Measurements from ENCODE around the gene RPSA.
"Not testable (repeated sequence)": the region's sequence is repeated elsewhere in the genome, so short reads cannot be mapped to it uniquely, and the experiment has no call there.

The RPSA gene

DNA sequence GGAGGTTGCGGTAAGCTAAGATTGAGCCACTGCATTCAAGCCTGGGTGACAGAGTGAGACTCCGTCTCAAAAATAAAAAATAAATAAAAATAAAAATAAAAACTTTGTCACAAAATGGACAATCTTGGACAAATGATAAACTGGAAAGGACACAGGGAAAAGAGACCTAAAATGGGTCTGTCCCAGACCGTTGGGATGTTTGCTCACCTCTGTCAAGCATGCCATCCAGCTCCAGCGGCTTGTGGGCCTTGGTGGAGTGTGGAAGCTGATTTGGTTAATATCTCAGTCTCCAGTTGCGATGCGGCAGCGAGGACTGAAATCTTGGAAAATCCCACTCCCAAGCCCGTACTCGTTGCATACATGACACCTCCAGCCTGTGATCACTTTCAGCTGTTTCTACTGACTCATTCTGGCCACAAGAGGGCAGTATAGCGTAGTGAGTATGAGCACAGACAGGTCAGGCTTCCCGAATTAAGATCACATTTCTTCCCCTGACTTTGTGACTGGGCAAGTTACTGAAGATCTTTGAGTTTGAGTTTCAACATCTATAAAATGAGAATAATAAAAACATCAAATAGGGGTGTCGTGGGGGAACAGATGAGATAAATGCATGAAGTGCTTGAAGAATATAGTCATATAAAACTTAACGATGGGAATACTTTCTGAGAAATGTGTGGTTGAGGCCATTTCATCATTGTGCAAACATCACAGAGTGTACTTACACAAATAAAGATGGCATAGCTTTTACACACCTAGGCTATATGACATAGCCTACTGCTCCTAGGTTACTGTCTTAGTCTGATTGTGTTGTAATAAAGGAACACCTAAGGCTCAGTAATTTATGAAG lies 41.3 kb downstream of the RPSA start:
- no peaks in the 10 kb centered on the region for H3K36me3 ChIP-seq (ENCODE audit: control insufficient read depth, low read depth, low read length)
- H3K27ac ChIP-seq (ENCODE audit: low read length), result no peak overlapping the region
- no peaks in the 10 kb centered on the region for H3K9me3 ChIP-seq (ENCODE audit: control insufficient read depth, low read depth, low read length)

DNA sequence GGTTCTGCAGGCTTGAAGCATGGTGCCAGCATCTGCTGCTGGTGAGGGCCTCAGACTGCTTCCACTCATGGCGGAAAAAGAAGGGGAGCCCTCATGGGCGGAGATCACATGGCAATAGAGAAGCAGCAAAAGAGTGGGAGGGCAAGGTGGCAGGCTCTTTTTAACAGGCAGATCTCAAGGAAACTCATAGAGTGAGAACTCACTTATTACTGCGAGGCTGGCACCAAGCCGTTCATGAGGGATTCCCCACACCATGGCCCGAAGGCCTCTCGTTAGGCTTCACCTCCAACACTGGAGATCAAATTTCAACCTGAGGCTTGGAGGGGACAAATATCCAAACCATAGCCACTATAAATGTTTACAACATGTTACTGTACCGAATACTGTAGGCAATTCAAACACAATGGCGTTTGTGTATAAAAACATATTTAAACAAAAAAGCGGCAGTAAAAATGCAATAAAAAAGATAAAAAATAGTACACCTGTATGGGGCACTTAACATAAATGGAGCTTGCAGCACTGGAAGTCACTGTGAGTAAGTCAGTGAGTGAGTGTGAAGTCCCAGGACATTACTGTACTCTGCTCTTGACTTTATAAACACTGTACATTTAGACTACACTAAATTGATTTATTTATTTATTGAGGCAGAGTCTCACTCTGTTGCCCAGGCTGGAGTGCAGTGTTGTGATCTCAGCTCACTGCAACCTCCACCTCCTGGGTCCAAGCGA lies 42.1 kb downstream of the RPSA start:
- Histone ChIP-seq H3K27me3 (ENCODE audit: control insufficient read depth, insufficient read depth, low read length) (no peaks in the 10 kb centered on the region), H3K36me3 (ENCODE audit: control insufficient read depth, low read depth, low read length) (no peaks in the 10 kb centered on the region), H3K9me3 (ENCODE audit: control insufficient read depth, low read depth, low read length) (no peaks in the 10 kb centered on the region), H3K27ac (ENCODE audit: low read length) (no peak overlapping the region), H3K4me1 (ENCODE audit: control insufficient read depth, low read depth, low read length) (no peaks in the 10 kb centered on the region), H3K4me3 (ENCODE audit: low read length) (no peak overlapping the region), H3K9ac (ENCODE audit: low read length) (no peak overlapping the region)

More for the DNA sequence above, 41.3 kb downstream of the RPSA start:
- no peaks in the 10 kb centered on the region for H3K27me3 ChIP-seq (ENCODE audit: control insufficient read depth, insufficient read depth, low read length)
- no peak overlapping the region for H3K9ac ChIP-seq (ENCODE audit: low read length)
- no peaks in the 10 kb centered on the region for H3K4me1 ChIP-seq (ENCODE audit: control insufficient read depth, low read depth, low read length)
- no peak overlapping the region for H3K4me3 ChIP-seq (ENCODE audit: low read length)

DNA sequence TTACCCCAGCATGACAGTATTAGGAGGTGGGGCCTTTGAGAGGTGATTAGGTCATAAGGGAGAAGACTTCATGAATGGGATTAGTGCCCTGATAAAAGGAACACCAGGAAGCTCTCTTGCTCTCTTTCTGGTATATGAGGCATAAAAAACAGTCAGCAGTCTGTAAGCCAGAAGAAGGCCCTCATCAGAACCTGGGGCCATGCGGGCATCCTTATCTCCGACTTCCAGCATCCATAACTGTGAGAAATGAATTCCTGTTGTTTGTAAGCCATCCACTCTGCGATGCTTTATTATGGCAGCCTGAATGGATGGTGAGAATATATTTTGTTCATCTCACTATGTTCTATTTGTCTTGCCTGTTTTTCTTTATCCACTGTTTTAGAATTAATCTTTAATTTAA lies 43.3 kb downstream of the RPSA start:
- no peaks in the 10 kb centered on the region for H3K9me3 ChIP-seq (ENCODE audit: control insufficient read depth, low read depth, low read length)
- H3K27me3 ChIP-seq (ENCODE audit: control insufficient read depth, insufficient read depth, low read length), result no peaks in the 10 kb centered on the region
- H3K9ac ChIP-seq (ENCODE audit: low read length), result no peak overlapping the region
- no peaks in the 10 kb centered on the region for H3K4me1 ChIP-seq (ENCODE audit: control insufficient read depth, low read depth, low read length)
- H3K36me3 ChIP-seq (ENCODE audit: control insufficient read depth, low read depth, low read length), result no peaks in the 10 kb centered on the region
- no peak overlapping the region for H3K27ac ChIP-seq (ENCODE audit: low read length)
- no peak overlapping the region for H3K4me3 ChIP-seq (ENCODE audit: low read length)

DNA sequence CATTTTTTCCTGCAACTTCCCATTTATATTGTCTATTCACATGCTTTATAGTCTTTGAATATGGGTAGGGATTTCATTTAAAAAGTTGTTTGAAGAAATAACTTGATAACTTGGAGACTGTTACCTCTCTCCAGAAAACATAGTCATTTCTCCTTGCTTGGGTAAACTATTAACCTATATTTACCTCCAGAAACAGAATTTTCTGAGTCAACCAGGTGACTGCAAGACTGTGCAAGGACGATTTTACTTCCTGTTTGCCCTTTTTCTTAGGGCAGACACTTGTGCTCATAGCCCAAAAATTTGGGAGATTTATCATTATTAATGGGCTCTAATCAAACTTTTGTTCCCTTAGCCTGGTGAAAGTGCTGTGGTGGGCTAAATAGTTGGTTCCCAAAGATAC lies 46.6 kb downstream of the RPSA start:
- H3K4me1 ChIP-seq (ENCODE audit: control insufficient read depth, low read depth, low read length), result no peaks in the 10 kb centered on the region
- no peak overlapping the region for H3K9ac ChIP-seq (ENCODE audit: low read length)
- H3K27ac ChIP-seq (ENCODE audit: low read length), result no peak overlapping the region
- no peaks in the 10 kb centered on the region for H3K27me3 ChIP-seq (ENCODE audit: control insufficient read depth, insufficient read depth, low read length)
- H3K9me3 ChIP-seq (ENCODE audit: control insufficient read depth, low read depth, low read length), result no peaks in the 10 kb centered on the region
- no peak overlapping the region for H3K4me3 ChIP-seq (ENCODE audit: low read length)
- H3K36me3 ChIP-seq (ENCODE audit: control insufficient read depth, low read depth, low read length), result no peaks in the 10 kb centered on the region

DNA sequence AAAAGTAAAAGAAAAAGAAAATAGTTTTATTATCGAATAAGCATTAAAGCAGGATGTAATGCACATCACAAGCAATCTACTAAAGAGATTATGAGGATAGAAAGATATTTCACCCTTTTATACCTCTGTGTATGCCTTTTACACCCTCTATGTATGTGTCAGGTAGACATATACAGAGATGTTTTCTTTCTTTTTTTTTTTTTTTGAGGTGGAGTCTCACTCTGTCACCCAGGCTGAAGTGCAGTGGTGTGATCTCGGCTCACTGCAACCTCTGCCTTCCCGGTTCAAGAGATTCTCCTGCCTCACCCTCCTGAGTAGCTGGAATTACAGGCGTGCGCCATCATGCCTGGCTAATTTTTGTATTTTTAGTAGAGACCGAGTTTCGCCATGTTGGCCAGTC lies 47.4 kb downstream of the RPSA start:
- H3K9me3 ChIP-seq (ENCODE audit: control insufficient read depth, low read depth, low read length); H3K27ac ChIP-seq (ENCODE audit: low read length); H3K4me3 ChIP-seq (ENCODE audit: low read length); H3K36me3 ChIP-seq (ENCODE audit: control insufficient read depth, low read depth, low read length); H3K4me1 ChIP-seq (ENCODE audit: control insufficient read depth, low read depth, low read length); H3K27me3 ChIP-seq (ENCODE audit: control insufficient read depth, insufficient read depth, low read length); H3K9ac ChIP-seq (ENCODE audit: low read length): not testable (repeated sequence)

DNA sequence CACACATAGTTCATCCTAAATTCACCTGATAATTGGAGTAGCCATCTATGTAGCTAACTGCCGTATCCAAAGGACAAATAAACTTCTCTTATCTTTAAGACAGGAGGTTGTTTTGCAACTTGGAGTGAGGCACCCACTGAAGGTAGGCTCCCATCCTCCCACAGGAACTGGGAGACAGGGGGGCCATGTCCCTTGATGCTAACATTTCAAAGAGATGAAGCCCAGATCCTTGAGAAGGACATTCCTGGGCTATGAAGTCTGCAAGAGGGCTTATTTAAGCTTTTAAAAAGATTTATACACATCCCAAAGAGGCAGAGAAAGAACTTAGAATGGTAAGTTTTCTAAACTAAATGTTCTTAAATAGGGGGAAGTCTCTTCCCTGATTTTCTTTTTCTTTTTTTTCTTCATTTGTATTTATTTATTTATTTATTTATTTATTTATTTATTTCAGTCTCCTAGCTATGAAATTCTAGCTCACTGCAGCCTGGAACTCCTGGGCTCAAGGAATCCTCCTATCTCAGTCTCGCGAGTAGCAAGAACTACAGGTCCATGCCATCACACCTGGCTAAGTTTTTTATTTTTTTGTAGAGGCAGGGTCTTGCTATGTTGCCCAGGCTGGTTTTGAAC lies 48.2 kb downstream of the RPSA start:
- H3K4me1 ChIP-seq (ENCODE audit: control insufficient read depth, low read depth, low read length), result no peaks in the 10 kb centered on the region
- H3K9ac ChIP-seq (ENCODE audit: low read length), result no peak overlapping the region
- H3K27ac ChIP-seq (ENCODE audit: low read length), result no peak overlapping the region
- H3K27me3 ChIP-seq (ENCODE audit: control insufficient read depth, insufficient read depth, low read length), result no peaks in the 10 kb centered on the region
- no peak overlapping the region for H3K4me3 ChIP-seq (ENCODE audit: low read length)
- H3K36me3 ChIP-seq (ENCODE audit: control insufficient read depth, low read depth, low read length), result no peaks in the 10 kb centered on the region
- no peaks in the 10 kb centered on the region for H3K9me3 ChIP-seq (ENCODE audit: control insufficient read depth, low read depth, low read length)

DNA sequence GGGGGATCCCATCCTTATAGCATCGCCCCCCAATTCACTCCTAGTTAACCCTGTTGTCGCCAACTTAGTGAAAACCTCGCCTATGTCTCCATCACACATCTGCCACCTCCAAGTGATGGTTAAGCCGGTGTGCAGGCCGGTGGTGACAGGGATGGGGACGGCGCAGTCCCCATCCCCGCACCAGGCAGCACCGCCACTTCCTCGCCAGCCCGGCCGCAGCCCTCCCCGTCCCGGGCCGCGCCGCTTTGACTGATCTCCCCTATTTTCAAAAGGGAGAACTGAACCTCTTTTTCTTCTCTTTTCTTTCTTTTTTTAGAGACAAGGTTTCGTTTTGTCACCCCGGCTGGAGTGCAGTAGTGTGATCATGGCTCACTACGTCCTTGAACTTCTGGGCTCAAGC lies 49.6 kb downstream of the RPSA start:
- no peaks in the 10 kb centered on the region for H3K27me3 ChIP-seq (ENCODE audit: control insufficient read depth, insufficient read depth, low read length)
- no peaks in the 10 kb centered on the region for H3K9me3 ChIP-seq (ENCODE audit: control insufficient read depth, low read depth, low read length)
- H3K36me3 ChIP-seq (ENCODE audit: control insufficient read depth, low read depth, low read length), result no peaks in the 10 kb centered on the region
- H3K4me1 ChIP-seq (ENCODE audit: control insufficient read depth, low read depth, low read length), result no peaks in the 10 kb centered on the region
- H3K4me3 ChIP-seq (ENCODE audit: low read length), result no peak overlapping the region
- no peak overlapping the region for H3K9ac ChIP-seq (ENCODE audit: low read length)
- H3K27ac ChIP-seq (ENCODE audit: low read length), result no peak overlapping the region

DNA sequence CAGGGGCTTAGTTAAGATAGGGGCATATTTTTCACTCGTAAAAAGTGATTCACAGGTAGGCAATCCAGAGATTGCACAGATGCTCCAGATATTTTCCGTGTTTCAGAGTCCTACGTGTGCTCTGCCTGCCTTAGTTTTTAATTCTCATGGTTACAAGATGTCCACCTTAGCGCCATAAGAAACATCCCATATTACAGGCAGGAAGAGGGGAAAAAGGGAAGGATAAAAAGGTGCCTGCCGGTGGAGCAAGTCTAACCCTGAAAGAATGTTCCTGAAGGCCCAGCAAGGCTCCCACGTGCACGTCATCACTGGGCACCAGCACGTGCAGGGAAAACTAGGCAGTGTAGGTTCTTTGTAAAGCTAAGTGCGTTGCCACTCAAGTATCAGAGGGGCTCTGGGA lies 50.8 kb downstream of the RPSA start:
- Histone ChIP-seq H3K27me3 (ENCODE audit: control insufficient read depth, insufficient read depth, low read length) (no peaks in the 10 kb centered on the region), H3K4me3 (ENCODE audit: low read length) (no peak overlapping the region), H3K9me3 (ENCODE audit: control insufficient read depth, low read depth, low read length) (no peaks in the 10 kb centered on the region), H3K4me1 (ENCODE audit: control insufficient read depth, low read depth, low read length) (no peaks in the 10 kb centered on the region), H3K27ac (ENCODE audit: low read length) (no peak overlapping the region), H3K36me3 (ENCODE audit: control insufficient read depth, low read depth, low read length) (no peaks in the 10 kb centered on the region), H3K9ac (ENCODE audit: low read length) (no peak overlapping the region)

DNA sequence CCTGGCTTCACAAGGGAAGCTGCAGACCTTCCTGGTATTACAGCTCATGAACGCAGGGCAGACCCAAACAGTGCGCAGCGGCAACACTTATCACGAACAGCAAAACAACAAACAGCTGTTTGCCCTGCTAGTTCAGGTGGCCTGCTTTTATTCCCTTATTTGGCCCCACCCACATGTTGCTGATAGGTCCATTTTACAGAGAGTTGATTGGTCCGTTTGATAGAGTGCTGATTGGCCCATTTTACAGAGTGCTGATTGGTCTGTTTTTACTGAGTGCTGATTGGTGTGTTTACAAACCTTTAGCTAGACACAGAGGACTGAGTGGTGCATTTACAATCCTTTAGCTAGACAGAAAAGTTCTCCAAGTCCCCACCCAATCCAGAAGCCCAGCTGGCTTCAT lies 52.1 kb downstream of the RPSA start:
- not testable (repeated sequence) for H3K9me3 ChIP-seq (ENCODE audit: control insufficient read depth, low read depth, low read length); H3K36me3 ChIP-seq (ENCODE audit: control insufficient read depth, low read depth, low read length); H3K4me3 ChIP-seq (ENCODE audit: low read length); H3K4me1 ChIP-seq (ENCODE audit: control insufficient read depth, low read depth, low read length); H3K27me3 ChIP-seq (ENCODE audit: control insufficient read depth, insufficient read depth, low read length); H3K27ac ChIP-seq (ENCODE audit: low read length); H3K9ac ChIP-seq (ENCODE audit: low read length)

DNA sequence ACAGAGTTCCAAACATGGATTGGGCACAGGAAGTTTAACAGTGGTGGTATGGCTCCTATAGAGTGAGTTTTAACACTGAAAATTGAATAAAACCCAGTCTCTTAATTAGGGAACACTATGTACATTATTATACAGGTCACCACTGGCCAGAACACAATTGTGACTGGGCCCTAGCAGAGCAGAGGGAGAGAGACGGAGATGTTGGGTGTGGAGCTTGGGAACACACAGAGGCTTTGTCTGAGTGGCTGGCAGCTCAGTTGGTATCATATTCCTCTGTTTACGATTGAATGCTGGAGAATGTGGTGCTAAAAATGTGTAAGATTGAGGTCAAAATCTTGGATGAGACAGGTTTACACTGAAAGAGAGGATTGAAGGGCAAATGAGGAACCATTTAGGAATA lies 54.2 kb downstream of the RPSA start:
- H3K4me1 ChIP-seq (ENCODE audit: control insufficient read depth, low read depth, low read length), result no peaks in the 10 kb centered on the region
- H3K9ac ChIP-seq (ENCODE audit: low read length), result no peak overlapping the region
- no peak overlapping the region for H3K27ac ChIP-seq (ENCODE audit: low read length)
- H3K36me3 ChIP-seq (ENCODE audit: control insufficient read depth, low read depth, low read length), result no peaks in the 10 kb centered on the region
- H3K4me3 ChIP-seq (ENCODE audit: low read length), result no peak overlapping the region
- H3K9me3 ChIP-seq (ENCODE audit: control insufficient read depth, low read depth, low read length), result no peaks in the 10 kb centered on the region
- H3K27me3 ChIP-seq (ENCODE audit: control insufficient read depth, insufficient read depth, low read length), result no peaks in the 10 kb centered on the region

Measured in iPS-18a (cell line).